Umbilical cord (tissue), 2 donors: Measurements from ENCODE around the gene PPP6C. TPM values are rescaled to one million over a fixed set of nuclear protein-coding genes. Genes with fewer than 3 reads are reported as not detected.
"Not testable (repeated sequence)": the region's sequence is repeated elsewhere in the genome, so short reads cannot be mapped to it uniquely, and the experiment has no call there.

Experiments used
- DNase-seq: peaks from one replicate; pipeline ENCODE4 v3.0.0-alpha.2; 2015; ENCODE audit warnings: low spot score
- total RNA-seq: library from RNA; depleted of rRNA; stranded (reverse); fragments of >200 nt; gene quantifications from one replicate; pipeline ENCODE4 v1.2.3, GENCODE V29; 2014; ENCODE audit warnings: low replicate concordance; ENCODE audit not compliant: insufficient read depth

Gene PPP6C
- total RNA-seq, 1 donor from 2014 or later = 8.9 TPM

DNA sequence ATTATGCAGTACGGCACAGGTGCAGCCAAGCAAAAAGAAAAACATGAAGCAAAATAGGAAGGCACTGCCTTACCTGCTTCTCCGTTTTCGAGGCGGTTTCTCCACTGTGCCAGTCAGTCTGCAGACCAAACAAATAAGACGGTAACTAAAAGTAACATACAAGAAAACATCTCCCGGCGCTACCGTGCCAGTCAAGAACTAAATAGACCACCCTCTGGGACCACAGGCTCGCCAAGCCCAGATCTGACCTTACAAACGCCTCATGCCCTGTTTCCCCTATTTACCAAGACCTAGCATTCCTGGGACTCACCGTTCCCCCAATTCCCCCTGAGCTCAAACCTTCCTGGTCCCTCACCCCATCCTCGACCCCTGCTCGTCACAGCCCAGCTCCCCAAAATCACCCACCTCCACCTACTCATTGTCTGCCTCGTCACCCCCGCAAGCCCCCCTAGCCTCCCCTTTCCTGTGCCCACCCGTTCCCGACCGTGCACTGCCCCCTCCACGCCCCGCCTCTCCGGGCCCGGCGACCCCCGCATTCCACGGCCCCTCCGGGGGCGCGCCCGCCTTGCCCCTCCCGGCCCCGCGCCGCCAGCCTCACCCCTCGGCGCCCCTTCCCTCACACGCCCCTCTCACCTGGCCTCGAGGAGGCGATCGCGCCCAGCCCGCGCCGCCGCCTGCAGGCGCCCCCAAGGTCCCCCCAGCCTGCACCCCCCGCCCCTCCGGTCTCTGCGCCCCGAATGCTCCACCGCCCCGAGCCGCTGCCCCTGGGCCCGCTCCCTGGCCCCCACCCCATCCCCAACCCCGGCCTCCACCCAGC is 46.8 kb downstream of the PPP6C start:
- DNase-seq = no peak

DNA sequence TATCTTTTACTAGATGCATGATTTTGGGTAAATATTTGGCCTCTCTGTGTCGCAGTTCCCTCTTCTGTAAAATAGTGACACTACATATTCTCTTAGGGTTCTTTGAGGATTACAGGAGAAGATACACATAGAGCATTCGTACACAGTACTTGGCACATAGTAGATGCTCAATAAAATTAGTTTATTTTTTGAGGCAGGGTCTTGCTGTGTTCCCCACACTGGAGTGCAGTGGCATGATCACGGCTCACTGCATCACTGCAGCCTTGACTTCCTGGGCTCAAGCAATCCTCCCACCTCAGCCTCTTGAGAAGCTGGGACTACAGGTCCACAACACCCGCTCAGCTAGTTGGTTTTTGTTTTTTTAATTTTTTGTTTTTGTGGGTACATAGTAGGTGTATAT is 47.9 kb downstream of the PPP6C start:
- DNase-seq = no peak

DNA sequence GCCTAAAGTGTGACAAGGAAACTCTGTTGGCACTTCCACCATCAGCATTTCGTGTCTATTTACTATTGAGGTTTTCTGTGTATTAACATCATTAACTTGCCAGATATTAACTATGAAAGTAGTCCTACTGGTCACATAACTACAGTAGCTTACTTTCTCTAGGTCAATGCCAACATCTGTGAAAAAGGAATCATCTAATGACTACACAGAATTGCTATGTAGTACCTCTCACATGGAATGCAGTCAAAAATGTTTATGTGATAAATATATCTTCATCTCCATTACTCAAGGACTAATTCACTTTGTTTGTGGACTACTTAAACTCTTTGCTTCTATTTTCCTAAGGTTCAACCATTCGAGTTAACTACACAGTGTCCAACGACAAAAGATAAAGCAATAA is 48.4 kb downstream of the PPP6C start:
- DNase-seq = no peak

DNA sequence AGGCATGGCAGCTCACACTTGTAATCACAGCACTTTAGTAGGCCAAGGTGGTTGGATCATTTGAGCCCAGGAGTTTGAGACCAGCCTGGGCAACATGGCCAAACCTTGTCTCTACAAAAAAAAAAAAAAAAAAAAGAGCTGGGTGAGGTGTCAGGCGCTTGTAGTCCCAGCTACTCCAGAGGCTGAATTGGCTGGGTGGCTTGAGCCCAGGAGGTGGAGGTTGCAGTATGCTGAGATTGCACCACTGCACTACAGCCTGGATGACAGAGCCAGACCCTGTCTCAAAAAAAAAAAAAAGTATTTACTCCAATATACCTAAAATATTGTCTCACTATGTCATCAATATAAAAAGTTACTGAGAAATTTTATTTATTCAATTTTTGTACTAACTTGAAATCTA is 49.0 kb downstream of the PPP6C start:
- no peak for DNase-seq

DNA sequence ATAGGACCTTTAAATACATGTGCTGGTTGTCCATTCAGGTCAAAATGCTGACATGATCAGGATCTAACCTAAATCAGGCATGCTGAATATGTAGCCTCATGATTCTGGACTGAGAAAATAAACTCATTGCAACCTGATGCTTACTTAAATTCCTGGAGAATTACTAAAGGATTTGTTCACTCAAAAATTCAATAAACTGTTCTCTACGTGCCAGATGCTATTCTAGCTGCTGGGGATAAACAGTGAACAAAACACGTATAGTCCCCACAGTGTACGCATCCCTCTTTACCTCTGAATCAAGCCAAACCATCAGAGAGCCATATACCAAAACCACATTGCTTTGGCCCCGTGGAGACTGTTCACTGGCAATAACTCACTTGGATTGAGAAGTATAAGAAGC is 52.4 kb downstream of the PPP6C start:
- no peak for DNase-seq

DNA sequence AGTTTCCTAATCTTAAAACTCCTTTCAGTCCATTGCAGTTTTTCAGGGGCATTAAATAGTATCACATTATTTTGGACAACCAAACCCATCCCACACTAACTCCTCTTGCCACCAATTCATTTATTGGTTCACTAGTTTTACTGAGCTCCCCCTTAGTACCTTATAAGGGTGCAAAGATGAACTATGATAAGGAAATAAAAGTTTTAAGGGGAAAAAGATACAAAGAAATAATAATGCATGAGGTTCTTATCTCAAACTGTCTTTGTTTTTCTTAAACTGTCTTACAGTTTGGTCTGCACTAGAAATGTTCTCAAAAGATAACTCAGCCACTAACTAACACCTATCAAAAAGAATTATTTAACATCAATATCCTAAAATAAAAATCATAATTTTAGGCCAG is 54.6 kb downstream of the PPP6C start:
- no peak for DNase-seq

DNA sequence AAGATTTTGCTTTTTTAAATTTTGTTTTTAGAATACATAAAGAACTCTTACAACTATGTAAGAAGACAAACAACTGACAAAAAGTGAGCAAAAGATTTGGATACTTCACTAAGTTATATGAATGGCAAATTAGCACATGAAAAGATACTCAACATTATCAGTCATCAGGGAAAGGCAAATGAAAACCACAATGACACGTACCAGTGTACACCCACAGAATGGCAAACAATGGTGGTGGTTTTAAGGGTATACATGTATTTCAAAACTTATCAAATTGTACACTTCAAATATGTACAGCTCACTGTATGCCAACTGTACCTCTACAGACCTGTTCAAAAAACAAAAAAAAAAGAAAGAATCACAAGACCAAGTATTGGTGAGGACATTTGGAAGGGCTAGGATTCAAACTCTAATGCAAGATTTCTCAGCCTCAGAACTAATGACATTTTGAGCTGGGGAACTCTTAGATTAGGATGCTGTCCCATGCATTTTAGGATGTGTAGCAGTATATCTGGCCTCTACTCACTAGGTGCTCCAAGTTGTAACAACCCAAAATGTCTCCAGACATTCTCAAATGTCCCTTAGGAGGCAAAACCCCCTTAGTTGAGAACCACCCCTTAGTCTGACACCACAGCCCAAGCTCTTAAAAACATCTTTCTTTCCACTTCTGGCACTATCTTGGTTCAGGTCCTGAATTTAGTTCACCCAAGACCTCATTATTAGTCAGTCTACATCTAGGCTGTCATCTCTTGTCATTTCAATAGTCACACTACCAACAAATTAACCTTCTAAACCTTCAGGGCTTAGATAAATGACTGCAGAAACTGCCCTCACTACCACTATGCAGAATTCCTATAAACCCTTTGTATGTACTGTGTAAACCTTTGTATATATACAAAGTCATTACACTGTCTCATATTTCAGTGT is 55.9 kb downstream of the PPP6C start:
- DNase-seq = no peak

DNA sequence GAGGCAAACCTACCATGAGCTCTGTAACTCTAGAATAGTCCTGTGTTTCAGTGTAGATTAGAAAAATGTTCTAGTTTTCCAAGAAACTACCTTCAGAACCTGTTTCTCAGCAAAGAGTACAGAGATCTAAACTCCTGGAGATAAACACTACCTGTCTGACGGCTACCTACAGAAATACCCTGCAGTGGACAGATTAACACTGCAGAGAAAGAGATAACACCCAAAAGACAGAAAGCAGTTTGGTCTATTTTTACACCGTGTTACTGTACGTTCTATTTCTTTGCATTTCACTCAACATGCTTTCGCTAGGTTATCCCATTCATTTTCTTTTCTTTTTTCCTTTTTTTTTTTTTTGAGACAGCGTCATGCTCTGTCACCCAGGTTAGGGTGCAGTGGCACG is 57.8 kb downstream of the PPP6C start:
- DNase-seq = no peak

DNA sequence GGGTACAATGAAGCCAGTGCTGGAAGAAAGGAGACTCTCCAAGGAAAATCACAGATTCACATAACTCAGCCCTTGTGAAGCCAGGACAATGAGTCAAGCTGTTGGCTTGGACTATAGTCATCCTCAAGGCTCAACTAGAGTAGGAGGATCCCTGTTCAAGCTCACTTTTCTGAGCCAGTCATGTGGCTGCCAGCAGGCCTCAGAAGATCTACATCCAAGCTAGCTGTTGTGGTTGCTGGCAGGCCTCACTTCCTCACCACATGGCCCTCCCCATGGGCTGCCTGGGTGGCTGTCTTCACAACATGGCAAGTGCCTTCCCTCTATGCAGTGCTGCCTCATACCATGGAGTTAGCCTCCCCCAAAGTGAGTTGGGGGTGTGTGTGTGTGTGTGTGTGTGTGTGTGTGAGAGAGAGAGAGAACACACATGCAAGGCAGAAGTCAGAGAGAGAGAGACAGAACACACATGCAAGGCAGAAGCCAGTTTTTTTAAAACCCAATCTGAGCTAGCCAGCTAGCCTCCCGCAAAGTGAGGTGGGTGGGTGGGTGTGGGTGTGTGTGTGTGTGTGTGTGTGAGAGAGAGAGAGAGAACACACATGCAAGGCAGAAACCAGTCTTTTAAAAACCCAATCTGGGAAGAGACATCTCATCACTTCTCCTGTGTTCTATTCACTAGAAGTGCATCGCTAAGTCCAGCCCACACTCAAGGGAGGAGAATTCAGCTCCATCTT is 63.4 kb downstream of the PPP6C start:
- DNase-seq = peak; percentile 94

DNA sequence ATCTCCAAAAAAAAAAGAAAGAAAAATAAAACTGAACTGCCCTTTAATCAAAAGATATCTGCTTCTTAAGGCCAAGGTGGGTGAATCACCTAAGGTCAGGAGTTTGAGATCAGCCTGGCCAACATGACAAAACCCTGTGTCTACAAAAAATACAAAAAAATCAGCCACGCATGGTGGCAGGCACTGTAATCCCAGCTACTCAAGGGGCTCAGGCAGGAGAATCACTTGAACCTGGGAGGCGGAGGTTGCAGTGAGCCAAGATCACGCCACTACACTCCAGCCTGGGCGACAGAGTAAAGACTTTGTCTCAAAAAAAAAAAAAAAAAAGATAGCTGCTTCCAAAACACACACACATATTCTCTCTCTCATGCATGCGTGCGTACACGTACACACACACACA is 64.1 kb downstream of the PPP6C start:
- no peak for DNase-seq

DNA sequence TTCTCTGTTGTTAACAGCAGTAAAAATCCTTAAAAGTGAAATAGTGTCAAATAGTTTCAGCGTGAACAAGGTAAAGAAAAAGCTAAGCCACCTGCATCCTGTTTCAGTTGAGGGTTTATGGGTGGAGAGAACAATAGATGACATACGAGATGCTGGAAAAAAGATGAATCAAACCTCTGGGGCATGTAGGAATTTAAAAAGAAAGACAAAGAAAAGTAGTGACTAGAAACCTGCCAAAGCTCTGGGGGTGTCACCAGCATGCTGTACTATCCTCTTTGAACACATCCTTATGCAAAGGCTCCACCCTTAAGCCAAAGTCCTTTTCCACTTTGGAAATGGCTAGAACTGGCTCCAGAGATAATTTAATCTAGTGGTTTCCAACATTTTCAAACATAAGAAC is 68.5 kb downstream of the PPP6C start:
- no peak for DNase-seq

DNA sequence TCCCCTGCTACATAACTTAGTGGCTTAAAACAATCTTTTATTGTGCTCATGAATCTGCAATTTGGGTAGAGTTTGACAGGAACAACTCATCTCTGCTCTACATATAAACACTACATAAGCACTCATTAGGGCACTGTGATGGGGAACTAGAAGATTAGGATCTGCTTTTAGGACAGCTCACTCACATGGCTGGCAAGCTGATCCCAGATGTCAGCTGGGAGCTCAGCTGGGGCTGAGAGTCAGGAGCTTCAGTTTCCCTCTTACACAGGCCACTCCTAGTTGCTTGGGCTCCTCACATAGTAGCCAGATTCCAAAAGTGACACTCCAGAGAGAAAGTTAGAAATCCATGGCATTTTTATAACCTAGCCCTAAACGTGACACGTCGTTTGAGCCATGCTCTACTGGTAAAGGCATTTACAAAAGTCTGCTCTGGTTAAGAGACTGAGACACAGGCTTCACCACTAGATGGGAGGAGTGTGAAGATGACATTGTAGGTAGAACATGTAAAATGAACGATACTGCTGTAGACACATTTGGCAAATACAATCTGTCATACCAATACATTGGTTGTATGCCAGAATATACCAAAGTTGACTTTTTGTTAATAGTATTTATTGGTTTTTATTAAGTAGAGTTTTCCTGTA is 69.8 kb downstream of the PPP6C start:
- DNase-seq = peak; percentile 24

DNA sequence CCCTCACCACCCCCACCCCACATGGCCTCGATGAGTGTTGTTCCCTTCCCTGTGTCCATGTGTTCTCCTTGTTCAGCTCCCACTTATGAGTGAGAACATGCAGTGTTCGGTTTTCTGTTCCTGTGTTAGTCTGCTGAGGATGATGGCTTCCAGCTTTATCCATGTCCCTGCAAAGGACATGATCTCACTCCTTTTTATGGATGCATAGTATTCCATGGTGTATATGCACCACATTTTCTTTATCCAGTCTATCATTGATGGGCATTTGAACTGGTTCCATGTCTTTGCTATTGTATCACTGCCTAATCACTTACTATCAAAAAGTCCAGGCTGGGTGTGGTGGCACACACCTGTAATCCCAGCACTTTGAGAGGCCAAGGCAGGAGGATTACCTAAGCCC is 70.9 kb downstream of the PPP6C start:
- not testable (repeated sequence) for DNase-seq

DNA sequence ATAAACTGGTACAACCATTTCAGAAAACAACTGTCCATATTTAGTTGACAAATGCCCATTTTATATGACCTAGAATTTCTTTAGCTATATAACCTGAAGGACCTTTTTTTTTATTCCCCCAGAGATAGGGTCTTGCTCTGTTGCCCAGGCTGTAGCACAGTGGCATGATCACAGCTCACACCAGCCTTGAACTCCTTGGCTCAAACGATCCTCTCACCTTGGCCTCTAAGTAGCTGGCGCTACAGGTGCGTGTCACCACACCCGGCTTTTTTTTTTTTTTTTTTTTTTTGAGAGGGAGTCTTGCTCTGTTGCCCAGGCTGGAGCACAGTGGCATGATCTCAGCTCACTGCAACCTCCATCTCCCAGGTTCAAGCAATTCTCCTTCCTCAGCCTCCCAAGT is 75.1 kb downstream of the PPP6C start:
- not testable (repeated sequence) for DNase-seq

DNA sequence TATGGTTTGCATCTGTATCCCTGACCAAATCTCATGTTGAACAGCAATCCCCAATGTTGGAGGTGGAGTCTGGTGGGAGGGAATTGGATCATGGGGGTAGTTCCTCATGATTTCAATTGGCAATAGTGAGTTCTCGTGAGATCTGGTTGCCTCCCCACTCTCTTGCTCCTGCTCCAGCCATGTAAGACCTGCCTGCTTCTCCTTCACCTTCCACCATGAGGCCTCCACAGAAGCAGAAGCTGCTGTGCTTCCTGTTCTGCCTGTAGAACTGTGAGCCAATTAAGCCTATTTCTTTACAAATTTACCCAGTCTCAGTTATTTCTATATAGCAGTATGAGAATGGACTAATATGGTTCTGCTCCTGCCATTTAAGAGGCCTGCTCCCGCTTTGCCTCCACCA is 79.1 kb downstream of the PPP6C start:
- DNase-seq = no peak

DNA sequence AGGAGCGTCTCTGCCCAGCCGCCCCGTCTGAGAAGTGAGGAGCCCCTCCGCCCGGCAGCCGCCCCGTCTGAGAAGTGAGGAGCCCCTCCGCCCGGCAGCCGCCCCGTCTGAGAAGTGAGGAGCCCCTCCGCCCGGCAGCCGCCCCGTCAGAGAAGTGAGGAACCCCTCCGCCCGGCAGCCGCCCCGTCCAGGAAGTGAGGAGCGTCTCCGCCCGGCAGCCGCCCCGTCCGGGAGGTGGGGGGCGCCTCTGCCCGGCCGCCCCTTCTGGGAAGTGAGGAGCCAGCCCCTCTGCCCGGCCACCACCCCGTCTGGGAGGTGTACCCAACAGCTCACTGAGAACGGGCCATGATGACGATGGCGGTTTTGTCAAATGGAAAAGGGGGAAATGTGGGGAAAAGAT is 81.1 kb downstream of the PPP6C start:
- DNase-seq = not testable (repeated sequence)

DNA sequence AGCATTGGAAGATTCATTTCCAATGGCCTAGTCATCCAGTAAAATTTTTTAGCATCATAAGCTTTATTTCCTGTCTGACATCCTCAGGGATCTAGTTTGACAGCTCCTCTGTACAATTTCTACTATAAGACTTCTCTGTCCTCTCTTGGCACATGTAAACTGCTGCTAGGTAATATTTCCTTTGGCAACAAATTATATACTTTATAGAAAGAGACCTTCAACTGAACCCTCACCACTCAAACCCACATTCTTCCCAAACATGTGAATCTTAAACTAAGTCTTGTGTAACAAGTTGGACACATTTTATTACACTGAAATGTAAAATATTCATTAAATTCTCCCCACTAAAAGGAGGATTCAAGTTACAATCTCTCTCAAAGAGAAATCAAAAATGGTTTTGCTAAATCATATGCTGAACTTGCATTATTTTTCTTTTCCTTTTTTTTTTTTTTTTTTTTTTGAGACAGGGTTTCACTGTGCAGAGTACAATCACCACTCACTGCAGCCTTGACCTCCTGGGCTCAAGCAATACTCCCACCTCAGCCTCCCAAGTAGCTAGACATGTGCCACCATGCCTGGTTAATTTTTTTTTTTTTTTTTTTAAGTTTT is 83.2 kb downstream of the PPP6C start:
- DNase-seq = peak; percentile 84

DNA sequence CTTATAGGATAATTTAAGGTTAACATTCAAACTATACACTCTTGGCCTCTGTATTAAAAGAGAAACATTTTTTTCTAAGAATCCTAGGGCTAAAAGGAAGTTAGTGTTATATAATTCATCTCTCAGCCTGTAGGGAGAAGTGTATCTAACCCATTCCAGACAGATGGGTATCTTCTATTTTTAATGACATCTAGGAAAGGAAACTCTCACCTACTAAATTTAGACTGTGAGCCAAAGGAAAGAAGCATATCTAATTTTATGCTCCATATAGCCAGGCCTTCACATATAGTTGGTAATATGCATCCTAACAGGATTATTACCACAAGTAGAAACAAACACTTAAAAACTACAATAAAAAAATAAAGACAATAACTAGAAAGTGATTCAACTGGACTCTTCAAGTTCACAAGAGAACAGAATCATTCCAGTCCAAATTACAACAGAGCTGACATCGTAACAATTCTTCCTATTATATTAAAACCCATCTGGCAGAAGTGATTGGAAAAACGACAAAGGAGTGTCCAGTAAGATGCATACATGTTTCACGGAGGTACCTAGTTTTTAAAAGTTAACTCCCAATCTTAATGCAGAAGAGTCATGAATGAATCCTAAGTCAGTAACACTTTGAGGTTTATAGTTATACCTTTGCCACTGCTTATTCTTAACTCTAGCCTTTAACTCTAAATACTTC is 85.7 kb downstream of the PPP6C start:
- DNase-seq = no peak

DNA sequence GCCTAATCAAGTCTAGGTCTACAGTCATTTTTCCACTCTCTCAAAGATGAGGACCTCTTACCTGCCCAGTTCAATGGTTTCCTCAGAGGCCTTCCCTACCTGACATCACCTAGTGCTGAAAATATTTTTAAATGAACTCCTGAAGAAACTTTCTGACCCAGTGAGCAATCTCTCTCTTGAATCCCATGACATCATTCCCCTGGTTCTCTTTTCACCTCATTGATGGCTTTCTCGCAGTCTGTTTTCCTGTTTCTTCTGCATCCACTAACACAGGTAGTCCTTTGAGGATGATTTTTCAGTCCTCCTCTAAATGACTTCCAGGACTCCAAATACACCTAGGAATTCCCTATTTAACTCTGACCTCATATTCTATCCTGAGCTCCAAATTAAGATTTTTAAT is 86.6 kb downstream of the PPP6C start:
- no peak for DNase-seq

DNA sequence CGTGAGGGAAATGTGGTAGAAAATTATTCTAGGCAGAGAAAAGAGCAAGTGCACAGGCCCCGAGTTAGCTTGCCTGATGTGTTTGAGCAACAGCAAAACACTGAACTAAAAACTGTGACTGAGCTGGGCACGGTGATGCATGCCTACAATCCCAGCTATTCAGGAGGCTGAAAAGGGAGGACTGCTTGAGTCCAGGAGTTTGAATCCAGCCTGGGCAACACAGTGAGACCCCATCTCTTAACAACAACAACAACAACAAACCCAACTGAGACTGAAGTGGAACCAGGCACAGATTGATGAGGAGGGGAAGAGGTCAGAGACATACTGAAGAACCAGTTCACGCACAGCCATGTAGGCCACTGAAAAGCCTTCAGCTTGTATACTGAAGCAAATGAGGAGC is 88.8 kb downstream of the PPP6C start:
- DNase-seq = no peak

DNA sequence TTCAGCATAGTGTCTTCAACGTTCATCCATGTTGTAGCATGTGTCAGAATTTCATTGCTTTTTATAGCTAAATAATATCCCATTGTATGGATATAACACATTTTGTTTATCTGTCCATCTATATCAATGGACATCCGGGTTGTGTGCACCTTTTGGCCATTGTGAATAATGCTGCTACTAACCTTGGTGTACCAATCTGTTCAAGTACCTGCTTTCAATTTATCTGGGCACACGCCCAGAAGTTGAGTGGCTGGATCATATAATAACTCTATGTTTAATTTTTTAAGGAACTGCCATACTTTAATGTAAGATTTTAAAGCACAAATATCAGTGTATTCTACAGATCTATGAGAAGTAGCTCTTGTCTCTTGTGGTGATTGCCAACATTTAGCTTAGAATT is 89.8 kb downstream of the PPP6C start:
- DNase-seq = no peak
